Naive B cell (primary cell): ENCODE results near the gene SDK1. TPM values are rescaled to one million over a fixed set of nuclear protein-coding genes. Genes with fewer than 3 reads are reported as not detected.

Experiments
- ATAC-seq, 2 donors: fragments of 150-1000 bp; cut with Tn5 transposase; 2 replicates each; pipeline ENCODE4 v1.10.0; 2021; ENCODE audit warnings: low read depth in 2 of 2, mild to moderate bottlenecking in 2 of 2, moderate library complexity in 2 of 2
- DNase-seq: peaks from one replicate; pipeline ENCODE4 v3.0.0; 2022
- H3K27ac Mint-ChIP-seq, 6 donors: one replicate each; pipeline ENCODE4 v1.8.0; 2020 to 2022; ENCODE audit warnings: mild to moderate bottlenecking in 6 of 6, mixed read lengths in 6 of 6, moderate library complexity in 5 of 6, inconsistent platforms in 2 of 6
- H3K27me3 Mint-ChIP-seq, 3 donors: one replicate each; pipeline ENCODE4 v1.8.0; 2021 to 2022; ENCODE audit warnings: mixed read lengths in 3 of 3, mild to moderate bottlenecking in 1 of 3
- H3K36me3 Mint-ChIP-seq, 2 donors: one replicate each; pipeline ENCODE4 v1.8.0; 2020 to 2022; ENCODE audit warnings: mixed read lengths in 2 of 2, inconsistent platforms in 1 of 2, mild to moderate bottlenecking in 1 of 2
- H3K4me1 Mint-ChIP-seq, 3 donors: one replicate each; pipeline ENCODE4 v1.8.0; 2020 to 2022; ENCODE audit warnings: mixed read lengths in 3 of 3, inconsistent platforms in 1 of 3, mild to moderate bottlenecking in 1 of 3, moderate library complexity in 1 of 3
- H3K4me3 Mint-ChIP-seq, 8 donors: one replicate each; pipeline ENCODE4 v1.8.0; 2020 to 2022; ENCODE audit warnings: mild to moderate bottlenecking in 8 of 8, mixed read lengths in 8 of 8, moderate library complexity in 8 of 8, inconsistent platforms in 2 of 8
- H3K9me3 Mint-ChIP-seq, 7 donors: one replicate each; pipeline ENCODE4 v1.8.0; 2020 to 2022; ENCODE audit warnings: mixed read lengths in 7 of 7, mild to moderate bottlenecking in 5 of 7, inconsistent platforms in 2 of 7, moderate library complexity in 1 of 7
- polyA plus RNA-seq, 6 donors: library from polyadenylated mRNA; unstranded; fragments of 300-500 nt; fragmentation: Illumina TruSeq; gene quantifications; one replicate each; pipeline ENCODE4 v1.2.3, GENCODE V29; 2021; ENCODE audit warnings: low read depth in 6 of 6

The SDK1 gene
- polyA plus RNA-seq, 6 donors from 2014 or later = 0.15 to 0.60 (median 0.38) TPM; not detected in 2

- Mint-ChIP-seq H3K9me3 (no peaks in the 10 kb centered on the region), H3K36me3 (no peaks in the 10 kb centered on the region)
These were observed 69.9 kb downstream of the SDK1 start for GRCh38 chr7:3370921-3371320.

GRCh38 chr7:3371601-3372000, 70.5 kb downstream of the SDK1 start:
- no peaks in the 10 kb centered on the region for H3K9me3 Mint-ChIP-seq
- ATAC-seq (no peak), DNase-seq (no peak)
- peak overlapping the region in 3 of 6 donors; percentile 16 to 32 (median 25) for H3K27ac Mint-ChIP-seq
- H3K4me3 Mint-ChIP-seq = peak overlapping the region in 1 of 8 donors; percentile 7
- no peaks in the 10 kb centered on the region for H3K36me3 Mint-ChIP-seq
- peaks cover 7 to 15% (median 10%) of the 10 kb centered on the region in 3 donors for H3K4me1 Mint-ChIP-seq
- peaks cover 29 to 61% (median 44%) of the 10 kb centered on the region in 3 donors for H3K27me3 Mint-ChIP-seq

More at GRCh38 chr7:3370921-3371320, 69.9 kb downstream of the SDK1 start:
- Mint-ChIP-seq H3K4me3 (no peak overlapping the region), H3K4me1 (peaks cover 7 to 15% (median 10%) of the 10 kb centered on the region in 3 donors), H3K27ac (no peak overlapping the region), H3K27me3 (peaks cover 24 to 61% (median 49%) of the 10 kb centered on the region in 3 donors)
- ATAC-seq (no peak), DNase-seq (no peak)

- Mint-ChIP-seq H3K4me1 (peaks cover 7 to 11% (median 10%) of the 10 kb centered on the region in 3 donors), H3K4me3 (no peak overlapping the region), H3K27ac (peak overlapping the region in 2 of 6 donors; percentile 2 to 57), H3K27me3 (peaks cover 38 to 61% (median 50%) of the 10 kb centered on the region in 3 donors), H3K9me3 (no peaks in the 10 kb centered on the region), H3K36me3 (no peaks in the 10 kb centered on the region)
- DNase-seq = no peak
- no peak for ATAC-seq
These were observed 73.2 kb downstream of the SDK1 start for GRCh38 chr7:3374239-3374638.

GRCh38 chr7:3378390-3379150, 77.5 kb downstream of the SDK1 start:
- Mint-ChIP-seq H3K27me3 (peaks cover 35 to 58% (median 51%) of the 10 kb centered on the region in 3 donors), H3K9me3 (no peaks in the 10 kb centered on the region), H3K27ac (no peak overlapping the region), H3K4me1 (no peaks in the 10 kb centered on the region), H3K36me3 (no peaks in the 10 kb centered on the region), H3K4me3 (no peak overlapping the region)
- no peak for ATAC-seq
- no peak for DNase-seq

GRCh38 chr7:3380034-3380433, 79.0 kb downstream of the SDK1 start:
- Mint-ChIP-seq H3K27ac (no peak overlapping the region), H3K36me3 (no peaks in the 10 kb centered on the region), H3K4me3 (no peak overlapping the region), H3K27me3 (peaks cover 29 to 46% (median 40%) of the 10 kb centered on the region in 3 donors), H3K4me1 (no peaks in the 10 kb centered on the region), H3K9me3 (no peaks in the 10 kb centered on the region)
- no peak for DNase-seq
- ATAC-seq = no peak

- ATAC-seq (no peak), DNase-seq (no peak)
- no peaks in the 10 kb centered on the region for H3K9me3 Mint-ChIP-seq
- no peaks in the 10 kb centered on the region for H3K36me3 Mint-ChIP-seq
- H3K27me3 Mint-ChIP-seq = peaks cover 29 to 40% (median 33%) of the 10 kb centered on the region in 3 donors
- no peak overlapping the region for H3K27ac Mint-ChIP-seq
- no peaks in the 10 kb centered on the region for H3K4me1 Mint-ChIP-seq
- no peak overlapping the region for H3K4me3 Mint-ChIP-seq
These were observed 80.0 kb downstream of the SDK1 start for GRCh38 chr7:3380886-3381685.

GRCh38 chr7:3386423-3387190, 85.6 kb downstream of the SDK1 start:
- peaks cover under 1 to 18% (median 7%) of the 10 kb centered on the region in 7 donors for H3K9me3 Mint-ChIP-seq
- H3K27me3 Mint-ChIP-seq = peaks cover 10 to 27% (median 17%) of the 10 kb centered on the region in 3 donors
- H3K4me1 Mint-ChIP-seq = no peaks in the 10 kb centered on the region
- no peak overlapping the region for H3K4me3 Mint-ChIP-seq
- ATAC-seq (no peak), DNase-seq (no peak)
- peak overlapping the region in 1 of 6 donors; percentile 50 for H3K27ac Mint-ChIP-seq
- H3K36me3 Mint-ChIP-seq = no peaks in the 10 kb centered on the region

- ATAC-seq (no peak), DNase-seq (no peak)
- Mint-ChIP-seq H3K36me3 (peaks cover 18 to 24% of the 10 kb centered on the region in 2 donors), H3K4me1 (no peaks in the 10 kb centered on the region), H3K27ac (no peak overlapping the region), H3K27me3 (peaks cover 6 to 51% (median 39%) of the 10 kb centered on the region in 3 donors), H3K9me3 (peaks cover 16 to 69% (median 29%) of the 10 kb centered on the region in 7 donors), H3K4me3 (no peak overlapping the region)
These were observed 92.8 kb downstream of the SDK1 start for GRCh38 chr7:3393862-3394261.

GRCh38 chr7:3397324-3397723, 96.3 kb downstream of the SDK1 start:
- no peaks in the 10 kb centered on the region for H3K4me1 Mint-ChIP-seq
- no peak overlapping the region for H3K27ac Mint-ChIP-seq
- H3K9me3 Mint-ChIP-seq = peaks cover 13 to 63% (median 31%) of the 10 kb centered on the region in 7 donors
- H3K4me3 Mint-ChIP-seq = no peak overlapping the region
- DNase-seq (no peak), ATAC-seq (no peak)
- H3K36me3 Mint-ChIP-seq = peaks cover 18 to 28% of the 10 kb centered on the region in 2 donors
- H3K27me3 Mint-ChIP-seq = peaks cover 26 to 61% (median 60%) of the 10 kb centered on the region in 3 donors

GRCh38 chr7:3399858-3400257, 98.8 kb downstream of the SDK1 start:
- DNase-seq = peak; percentile 14
- Mint-ChIP-seq H3K9me3 (peaks cover 8 to 49% (median 24%) of the 10 kb centered on the region in 7 donors), H3K4me1 (no peaks in the 10 kb centered on the region), H3K36me3 (peaks cover 10 to 19% of the 10 kb centered on the region in 2 donors), H3K27ac (no peak overlapping the region), H3K4me3 (no peak overlapping the region), H3K27me3 (peaks cover 33 to 61% (median 54%) of the 10 kb centered on the region in 3 donors)
- peak; percentile 37 to 60 for ATAC-seq

- Mint-ChIP-seq H3K4me3 (no peak overlapping the region), H3K4me1 (peaks cover 0 to 3% (median 0%) of the 10 kb centered on the region in 3 donors), H3K9me3 (peaks cover 0 to 3% (median 0%) of the 10 kb centered on the region in 7 donors), H3K27me3 (peaks cover 43 to 61% (median 57%) of the 10 kb centered on the region in 3 donors), H3K36me3 (no peaks in the 10 kb centered on the region), H3K27ac (no peak overlapping the region)
- ATAC-seq (no peak), DNase-seq (no peak)
These were observed 103.4 kb downstream of the SDK1 start for GRCh38 chr7:3404501-3404900.

GRCh38 chr7:3408814-3409595, 108.0 kb downstream of the SDK1 start:
- ATAC-seq (no peak), DNase-seq (no peak)
- peaks cover 0 to 3% (median 0%) of the 10 kb centered on the region in 3 donors for H3K4me1 Mint-ChIP-seq
- H3K9me3 Mint-ChIP-seq = no peaks in the 10 kb centered on the region
- no peaks in the 10 kb centered on the region for H3K36me3 Mint-ChIP-seq
- peaks cover 33 to 67% (median 43%) of the 10 kb centered on the region in 3 donors for H3K27me3 Mint-ChIP-seq
- peak overlapping the region in 1 of 6 donors; percentile 52 for H3K27ac Mint-ChIP-seq
- H3K4me3 Mint-ChIP-seq = no peak overlapping the region
